CD8-positive, alpha-beta memory T cell (primary cell): Measurements from ENCODE around the gene ARMC9. TPM values are rescaled to one million over a fixed set of nuclear protein-coding genes. Genes with fewer than 3 reads are reported as not detected.

Experiments
- CTCF ChIA-PET: fragments of 350-600 bp; sonication (Branson Sonifier 250); formaldehyde crosslinking; loops from one replicate; lab custom pipeline; 2021; ENCODE audit warnings: antibody characterized with exemption; lab: Charles Lee
- POLR2A ChIA-PET: fragments of 350-600 bp; sonication (Branson Sonifier 250); formaldehyde crosslinking; loops from one replicate; lab custom pipeline; 2021; ENCODE audit warnings: antibody characterized with exemption; lab: Charles Lee
- DNase-seq, 5 donors: peaks; one replicate each; pipeline versions ENCODE4 v3.0.0 to v3.0.0-alpha.2; 2020 to 2022; ENCODE audit warnings: mixed read lengths in 1 of 5
- H3K27ac ChIP-seq: one replicate; pipeline ENCODE4 v1.7.0; 2013; ENCODE audit warnings: low read depth, mild to moderate bottlenecking, low read length, moderate library complexity
- H3K27me3 ChIP-seq: 2 replicates; pipeline ENCODE4 v1.7.0; 2013; ENCODE audit warnings: low read length, mild to moderate bottlenecking; ENCODE audit not compliant: insufficient read depth, poor library complexity, severe bottlenecking
- H3K36me3 ChIP-seq: 2 replicates; pipeline ENCODE4 v1.7.0; 2013; ENCODE audit warnings: mild to moderate bottlenecking, low read length, moderate library complexity; ENCODE audit not compliant: insufficient read depth
- H3K4me1 ChIP-seq: 2 replicates; pipeline ENCODE4 v1.7.0; 2013; ENCODE audit warnings: mild to moderate bottlenecking, low read length, moderate library complexity; ENCODE audit not compliant: insufficient read depth
- H3K4me3 ChIP-seq: 2 replicates; pipeline ENCODE4 v1.7.0; 2013; ENCODE audit warnings: mild to moderate bottlenecking, low read length
- H3K9me3 ChIP-seq: 2 replicates; pipeline ENCODE4 v1.7.0; 2013; ENCODE audit warnings: mild to moderate bottlenecking, low read length
- H3K27ac Mint-ChIP-seq, 8 donors: one replicate each; pipeline ENCODE4 v1.8.0; 2020 to 2021; ENCODE audit warnings: mixed read lengths in 8 of 8, mild to moderate bottlenecking in 6 of 8, inconsistent platforms in 3 of 8, moderate library complexity in 3 of 8
- H3K27me3 Mint-ChIP-seq, 2 donors: one replicate each; pipeline ENCODE4 v1.8.0; 2020 to 2021; ENCODE audit warnings: mixed read lengths in 2 of 2, mild to moderate bottlenecking in 1 of 2, moderate library complexity in 1 of 2
- H3K36me3 Mint-ChIP-seq, 3 donors: one replicate each; pipeline ENCODE4 v1.8.0; 2020 to 2021; ENCODE audit warnings: mixed read lengths in 3 of 3, inconsistent platforms in 1 of 3, mild to moderate bottlenecking in 1 of 3
- H3K4me1 Mint-ChIP-seq, 3 donors: one replicate each; pipeline ENCODE4 v1.8.0; 2020 to 2021; ENCODE audit warnings: mixed read lengths in 3 of 3, inconsistent platforms in 1 of 3, mild to moderate bottlenecking in 1 of 3
- H3K4me3 Mint-ChIP-seq, 7 donors: one replicate each; pipeline ENCODE4 v1.8.0; 2020 to 2021; ENCODE audit warnings: mixed read lengths in 7 of 7, mild to moderate bottlenecking in 6 of 7, moderate library complexity in 4 of 7, inconsistent platforms in 2 of 7
- H3K9me3 Mint-ChIP-seq, 5 donors: one replicate each; pipeline ENCODE4 v1.8.0; 2020 to 2022; ENCODE audit warnings: mixed read lengths in 5 of 5, mild to moderate bottlenecking in 3 of 5, moderate library complexity in 2 of 5, inconsistent platforms in 1 of 5
- polyA plus RNA-seq: library from polyadenylated mRNA; unstranded; fragments of 300-500 nt; fragmentation: Illumina TruSeq; gene quantifications from one replicate; pipeline ENCODE4 v1.2.3, GENCODE V29; 2021
- total RNA-seq, 2 experiments: library from RNA; stranded (reverse); gene quantifications; one replicate each; pipeline ENCODE4 v1.2.3, GENCODE V29; 2021

The ARMC9 gene
- total and polyA plus RNA-seq, 3 experiments from 2014 or later: 1.0 to 6.4 (median 5.3) TPM

DNA sequence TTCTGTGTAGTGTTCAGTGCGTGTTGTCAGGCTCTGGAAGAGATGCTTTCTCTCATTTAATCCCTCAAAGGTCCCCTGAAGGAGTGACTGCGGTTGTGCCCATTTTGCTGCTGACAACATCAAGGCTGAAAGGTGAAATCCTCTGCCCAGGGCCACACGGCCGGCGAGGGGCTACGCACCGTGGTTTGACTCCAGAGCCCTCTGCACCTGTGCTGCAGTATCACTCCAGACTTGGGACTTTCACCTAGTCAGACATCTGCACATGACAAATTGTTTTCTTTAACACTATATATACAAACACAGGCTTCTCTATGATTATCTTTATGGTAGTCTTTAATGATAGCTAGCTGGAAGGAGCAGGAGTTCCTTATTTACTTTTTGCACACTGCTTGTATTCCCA lies 90.2 kb downstream of the ARMC9 start:
- Histone ChIP-seq H3K27me3 (no peaks in the 10 kb centered on the region), H3K4me3 (no peak overlapping the region), H3K4me1 (no peaks in the 10 kb centered on the region), H3K36me3 (no peaks in the 10 kb centered on the region), H3K9me3 (no peaks in the 10 kb centered on the region), H3K27ac (no peak overlapping the region)
- ChIA-PET CTCF (no interaction called here), POLR2A (no interaction called here)
- Mint-ChIP-seq H3K36me3 (peaks cover 0 to 2% (median 0%) of the 10 kb centered on the region in 3 donors), H3K9me3 (no peaks in the 10 kb centered on the region), H3K27ac (peak overlapping the region in 1 of 8 donors; percentile 30), H3K27me3 (peaks cover 0 to 8% of the 10 kb centered on the region in 2 donors), H3K4me3 (no peak overlapping the region), H3K4me1 (no peaks in the 10 kb centered on the region)
- no peak for DNase-seq

DNA sequence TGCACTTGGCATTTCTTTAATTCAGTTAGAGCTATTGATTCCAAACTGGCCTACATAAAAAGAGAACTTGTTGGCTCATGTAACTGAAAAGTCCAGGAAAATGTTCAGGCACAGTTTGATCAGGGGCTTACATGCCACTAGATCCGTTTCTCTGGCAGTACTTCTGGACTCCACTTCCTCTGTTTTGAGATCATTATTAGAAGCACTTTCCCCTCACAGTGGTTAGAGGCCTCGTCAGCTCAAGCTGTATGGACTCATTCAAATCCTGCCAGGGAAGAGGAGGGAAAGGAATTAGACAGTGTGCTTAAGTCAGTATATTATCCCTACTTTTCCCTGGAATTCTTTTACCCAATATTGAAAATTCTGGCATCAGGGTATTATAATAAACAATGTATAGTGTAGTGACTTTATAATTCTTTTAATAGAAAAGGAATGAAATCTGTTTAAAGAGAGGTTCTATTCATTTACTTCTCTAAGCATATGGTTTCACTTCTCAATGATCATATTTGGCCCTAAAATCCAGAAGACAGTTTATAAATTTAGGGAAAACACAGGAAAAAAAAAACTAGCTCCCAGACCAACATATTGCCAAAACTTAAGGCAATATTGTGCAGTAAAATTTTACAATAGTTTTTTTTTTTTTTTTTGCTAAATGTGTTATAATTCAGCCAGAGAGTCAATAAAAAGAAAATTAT lies 92.0 kb downstream of the ARMC9 start:
- Histone ChIP-seq H3K4me1 (no peaks in the 10 kb centered on the region), H3K27ac (no peak overlapping the region), H3K36me3 (no peaks in the 10 kb centered on the region), H3K27me3 (no peaks in the 10 kb centered on the region), H3K9me3 (no peaks in the 10 kb centered on the region), H3K4me3 (no peak overlapping the region)
- no peak overlapping the region for H3K4me3 Mint-ChIP-seq
- H3K36me3 Mint-ChIP-seq: peaks cover 0 to 2% (median 0%) of the 10 kb centered on the region in 3 donors
- no peak for DNase-seq
- H3K9me3 Mint-ChIP-seq: no peaks in the 10 kb centered on the region
- POLR2A ChIA-PET: interaction anchor here (0.7 kb wide), 1 partner anchor 13 kb away, joined by 6 read pairs; no protein-coding TSS in a partner anchor
- H3K27me3 Mint-ChIP-seq: peaks cover 0 to 5% of the 10 kb centered on the region in 2 donors
- CTCF ChIA-PET: no interaction called here
- no peak overlapping the region for H3K27ac Mint-ChIP-seq
- no peaks in the 10 kb centered on the region for H3K4me1 Mint-ChIP-seq

DNA sequence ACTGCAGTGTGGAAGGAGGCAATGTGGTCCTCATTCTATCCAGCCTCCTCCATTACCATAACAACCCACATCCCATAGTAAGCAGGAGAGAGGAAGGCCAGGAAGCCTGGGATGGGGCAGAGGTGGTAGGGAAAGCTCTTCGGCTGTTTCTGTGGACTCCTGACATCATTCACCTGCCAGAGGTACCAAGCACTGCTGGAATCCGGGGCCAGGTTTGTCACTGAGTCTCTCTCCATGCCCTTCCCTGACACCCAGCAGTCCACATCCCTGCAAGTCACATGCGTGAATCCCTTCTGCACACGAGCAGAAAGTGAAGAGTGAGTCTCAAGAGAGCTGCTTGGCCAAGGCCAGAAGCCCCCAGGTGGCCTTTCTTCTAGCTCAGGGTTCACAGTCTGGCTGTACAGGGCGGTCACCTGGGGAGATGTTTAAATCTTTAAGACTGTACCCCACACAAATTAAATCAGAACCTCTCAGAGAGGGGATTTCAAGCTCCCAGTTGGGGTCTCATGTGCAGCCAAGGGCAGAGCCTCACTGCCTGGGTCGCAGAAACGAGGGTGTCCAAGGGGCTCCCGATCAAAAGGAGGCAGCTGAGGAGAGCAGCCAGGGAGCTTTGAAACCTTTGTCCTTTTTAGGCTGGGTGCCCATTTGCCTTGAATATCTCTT lies 94.2 kb downstream of the ARMC9 start:
- POLR2A ChIA-PET: no interaction called here
- H3K4me1 Mint-ChIP-seq: no peaks in the 10 kb centered on the region
- CTCF ChIA-PET: interaction anchor here (1.3 kb wide), 1 partner anchor 120 kb away, joined by 3 read pairs; no protein-coding TSS in a partner anchor

DNA sequence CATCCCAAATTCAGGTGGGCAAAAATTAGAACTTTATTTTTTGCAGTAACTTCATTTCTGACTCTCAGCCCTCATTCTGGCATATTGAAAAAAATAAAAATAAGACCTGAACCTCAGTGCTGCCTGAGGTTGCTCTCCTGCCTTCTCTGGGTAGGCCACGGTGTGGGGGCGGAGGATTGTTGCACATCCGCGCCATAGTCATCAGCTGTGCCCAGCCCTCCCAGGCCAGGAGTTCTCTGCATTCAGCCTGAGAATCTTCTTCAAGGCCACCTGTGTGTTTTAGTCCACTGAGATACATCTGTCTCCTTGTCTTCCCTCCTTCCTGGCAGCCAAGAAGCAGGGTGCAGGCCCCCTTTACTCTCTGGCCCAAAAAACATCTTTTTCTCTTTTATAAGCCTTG lies 94.7 kb downstream of the ARMC9 start:
- H3K27me3 Mint-ChIP-seq: peaks cover 0 to 2% of the 10 kb centered on the region in 2 donors
- peaks cover 0 to 2% (median 0%) of the 10 kb centered on the region in 3 donors for H3K36me3 Mint-ChIP-seq
- no peaks in the 10 kb centered on the region for H3K4me1 Mint-ChIP-seq
- CTCF ChIA-PET: interaction anchor here (1.3 kb wide), 1 partner anchor 120 kb away, joined by 3 read pairs; no protein-coding TSS in a partner anchor
- no peak for DNase-seq
- no peaks in the 10 kb centered on the region for H3K27me3 ChIP-seq
- no peak overlapping the region for H3K4me3 Mint-ChIP-seq
- no peak overlapping the region for H3K27ac ChIP-seq
- H3K36me3 ChIP-seq: no peaks in the 10 kb centered on the region
- no peak overlapping the region for H3K27ac Mint-ChIP-seq
- POLR2A ChIA-PET: no interaction called here
- no peaks in the 10 kb centered on the region for H3K4me1 ChIP-seq
- H3K9me3 ChIP-seq: no peaks in the 10 kb centered on the region
- H3K9me3 Mint-ChIP-seq: no peaks in the 10 kb centered on the region
- no peak overlapping the region for H3K4me3 ChIP-seq

More for the DNA sequence above, 94.2 kb downstream of the ARMC9 start:
- Histone ChIP-seq H3K4me3 (no peak overlapping the region), H3K4me1 (no peaks in the 10 kb centered on the region), H3K27ac (no peak overlapping the region), H3K27me3 (no peaks in the 10 kb centered on the region), H3K36me3 (no peaks in the 10 kb centered on the region), H3K9me3 (no peaks in the 10 kb centered on the region)
- H3K27ac Mint-ChIP-seq: no peak overlapping the region
- H3K4me3 Mint-ChIP-seq: no peak overlapping the region
- no peak for DNase-seq
- H3K27me3 Mint-ChIP-seq: peaks cover 0 to 2% of the 10 kb centered on the region in 2 donors
- H3K36me3 Mint-ChIP-seq: peaks cover 0 to 2% (median 0%) of the 10 kb centered on the region in 3 donors
- no peaks in the 10 kb centered on the region for H3K9me3 Mint-ChIP-seq

DNA sequence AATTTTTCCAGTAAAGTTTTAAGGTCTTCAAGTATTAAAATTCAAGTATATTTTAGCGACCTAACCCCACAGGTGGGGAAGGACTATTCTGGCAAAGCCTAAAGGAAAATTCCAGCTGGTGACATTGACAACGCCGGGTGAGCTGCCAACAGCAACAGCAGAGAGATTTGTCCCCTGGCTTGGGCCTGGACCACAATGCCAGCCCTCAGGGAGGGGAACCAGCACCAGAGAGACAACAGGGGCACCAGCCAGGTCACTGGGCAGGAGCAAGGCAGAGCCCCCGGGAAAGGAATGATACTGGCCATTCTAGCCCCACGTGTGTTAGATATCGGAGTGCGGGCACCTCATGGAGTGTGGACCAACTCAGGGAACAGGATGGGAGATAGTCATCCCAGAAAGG lies 95.7 kb downstream of the ARMC9 start:
- Histone ChIP-seq H3K27me3 (no peaks in the 10 kb centered on the region), H3K4me1 (no peaks in the 10 kb centered on the region), H3K36me3 (no peaks in the 10 kb centered on the region), H3K27ac (no peak overlapping the region), H3K9me3 (no peaks in the 10 kb centered on the region), H3K4me3 (no peak overlapping the region)
- CTCF ChIA-PET: no interaction called here
- DNase-seq: no peak
- H3K9me3 Mint-ChIP-seq: no peaks in the 10 kb centered on the region
- peaks cover 0 to 2% (median 0%) of the 10 kb centered on the region in 3 donors for H3K36me3 Mint-ChIP-seq
- H3K27me3 Mint-ChIP-seq: peaks cover 0 to 2% of the 10 kb centered on the region in 2 donors
- peak overlapping the region in 1 of 8 donors; percentile 17 for H3K27ac Mint-ChIP-seq
- no peaks in the 10 kb centered on the region for H3K4me1 Mint-ChIP-seq
- POLR2A ChIA-PET: no interaction called here
- no peak overlapping the region for H3K4me3 Mint-ChIP-seq

DNA sequence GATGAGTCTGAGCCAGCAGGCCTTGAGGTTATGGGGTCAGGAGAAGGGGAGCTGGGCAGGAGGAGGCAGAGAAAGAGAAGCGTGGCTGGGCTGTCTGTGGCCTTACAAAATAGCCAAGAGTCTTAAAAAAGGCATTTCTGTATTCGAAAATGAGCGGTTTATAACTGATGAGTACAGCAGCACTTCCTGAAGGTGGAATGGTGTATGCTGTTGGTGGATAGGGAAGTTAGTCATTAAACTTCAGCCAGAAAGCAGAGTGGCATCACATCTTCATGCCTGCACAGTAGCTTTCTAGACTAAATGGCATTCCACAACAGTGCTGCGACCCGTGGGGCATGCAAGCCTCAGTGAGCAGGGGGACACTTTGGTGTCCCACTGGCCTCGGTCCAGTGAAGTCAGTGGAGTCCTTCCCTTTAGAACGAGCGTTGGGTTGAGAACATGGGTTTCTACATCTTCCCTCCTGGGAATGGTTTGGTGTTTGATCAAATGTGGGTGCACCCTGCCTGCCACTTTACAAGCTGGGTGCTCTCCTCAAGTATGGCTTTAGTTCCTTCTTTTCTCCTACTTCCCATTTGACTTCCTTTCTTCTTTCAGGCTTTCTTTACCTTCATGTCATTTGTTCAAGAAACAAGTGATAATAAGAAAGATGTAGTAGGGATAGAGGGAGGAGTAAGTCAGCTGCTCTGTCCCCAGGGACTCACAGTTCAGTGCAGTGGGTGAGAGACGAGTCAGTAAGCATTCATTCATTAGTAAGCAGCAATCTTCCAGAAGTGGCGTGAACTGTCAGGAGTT lies 96.3 kb downstream of the ARMC9 start:
- Mint-ChIP-seq H3K4me3 (no peak overlapping the region), H3K27me3 (peaks cover 0 to 2% of the 10 kb centered on the region in 2 donors), H3K9me3 (no peaks in the 10 kb centered on the region), H3K36me3 (peaks cover 0 to 2% (median 0%) of the 10 kb centered on the region in 3 donors), H3K27ac (peak overlapping the region in 2 of 8 donors; percentile 18 to 30), H3K4me1 (no peaks in the 10 kb centered on the region)
- H3K4me3 ChIP-seq: no peak overlapping the region
- no peaks in the 10 kb centered on the region for H3K36me3 ChIP-seq
- H3K27ac ChIP-seq: no peak overlapping the region
- CTCF ChIA-PET: no interaction called here
- H3K4me1 ChIP-seq: no peaks in the 10 kb centered on the region
- POLR2A ChIA-PET: interaction anchor here (0.6 kb wide), 1 partner anchor 130 kb away, joined by 7 read pairs; no protein-coding TSS in a partner anchor
- H3K27me3 ChIP-seq: no peaks in the 10 kb centered on the region
- no peaks in the 10 kb centered on the region for H3K9me3 ChIP-seq
- no peak for DNase-seq

DNA sequence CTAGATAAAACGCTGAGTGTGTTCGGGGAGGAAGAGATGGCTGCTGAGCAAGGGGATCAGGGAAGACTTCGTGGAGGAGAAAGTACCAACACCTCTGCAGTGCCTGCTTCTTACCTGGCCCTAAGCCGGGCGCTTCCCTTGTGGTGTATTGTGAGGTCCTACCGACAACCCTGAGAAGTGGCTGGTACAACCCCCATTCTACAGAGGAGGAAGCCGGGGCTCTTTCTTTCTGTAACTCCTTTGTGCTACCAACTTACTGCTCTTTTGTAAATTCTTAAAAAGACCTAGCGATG lies 96.9 kb downstream of the ARMC9 start:
- Mint-ChIP-seq H3K27me3 (peaks cover 0 to 2% of the 10 kb centered on the region in 2 donors), H3K36me3 (peaks cover 0 to 2% (median 0%) of the 10 kb centered on the region in 3 donors), H3K9me3 (no peaks in the 10 kb centered on the region), H3K4me3 (no peak overlapping the region), H3K4me1 (no peaks in the 10 kb centered on the region), H3K27ac (peak overlapping the region in 1 of 8 donors; percentile 18)
- no peak overlapping the region for H3K27ac ChIP-seq
- no peaks in the 10 kb centered on the region for H3K9me3 ChIP-seq
- H3K4me3 ChIP-seq: no peak overlapping the region
- no peaks in the 10 kb centered on the region for H3K27me3 ChIP-seq
- DNase-seq: no peak
- H3K4me1 ChIP-seq: no peaks in the 10 kb centered on the region
- ChIA-PET CTCF (no interaction called here), POLR2A (interaction anchor here (0.6 kb wide), 1 partner anchor 130 kb away, joined by 7 read pairs; no protein-coding TSS in a partner anchor)
- H3K36me3 ChIP-seq: no peaks in the 10 kb centered on the region
